KMS-11 (cell line): ENCODE measurements around the gene SH3PXD2B.

Experiments used
- H2AFZ ChIP-seq: fragments of 200-600 bp; sonication (generic); 2 replicates; pipeline ENCODE4 v1.6.1; 2016; ENCODE audit warnings: antibody characterized with exemption, mixed run types, low read depth
- H3K27ac ChIP-seq: fragments of 200-600 bp; sonication (generic); 2 replicates; pipeline ENCODE4 v1.6.1; 2016; ENCODE audit warnings: mild to moderate bottlenecking, mixed run types
- H3K27me3 ChIP-seq: fragments of 200-600 bp; sonication (generic); 2 replicates; pipeline ENCODE4 v1.6.1; 2017; ENCODE audit warnings: mild to moderate bottlenecking, low read depth, mixed run types, moderate library complexity; ENCODE audit not compliant: insufficient read depth
- H3K36me3 ChIP-seq: fragments of 200-600 bp; sonication (generic); 2 replicates; pipeline ENCODE4 v1.6.1; 2017; ENCODE audit warnings: mild to moderate bottlenecking, mixed run types; ENCODE audit not compliant: insufficient read depth
- H3K4me1 ChIP-seq: fragments of 200-600 bp; sonication (generic); 2 replicates; pipeline ENCODE4 v1.6.1; 2016; ENCODE audit warnings: mild to moderate bottlenecking, low read depth, mixed run types; ENCODE audit not compliant: poor library complexity, severe bottlenecking
- H3K4me2 ChIP-seq: fragments of 200-600 bp; sonication (generic); 2 replicates; pipeline ENCODE4 v1.7.0; 2016; ENCODE audit warnings: mild to moderate bottlenecking, mixed run types
- H3K4me3 ChIP-seq: fragments of 200-600 bp; sonication (generic); IDR thresholded peaks from 2 replicates; pipeline ENCODE4 v1.6.1; 2017; ENCODE audit warnings: low read depth, low read length, mixed read lengths; ENCODE audit not compliant: insufficient read depth
- H3K79me2 ChIP-seq: fragments of 200-600 bp; sonication (generic); 2 replicates; pipeline ENCODE4 v1.6.1; 2016; ENCODE audit warnings: low read depth, mixed run types; ENCODE audit not compliant: insufficient read depth
- H3K9ac ChIP-seq: fragments of 200-600 bp; sonication (generic); 2 replicates; pipeline ENCODE4 v1.6.1; 2016; ENCODE audit warnings: mild to moderate bottlenecking, mixed run types
- H4K20me1 ChIP-seq: fragments of 200-600 bp; sonication (generic); 2 replicates; pipeline ENCODE4 v1.6.1; 2016; ENCODE audit warnings: mild to moderate bottlenecking, mixed run types; ENCODE audit not compliant: insufficient read depth
- CTCF ChIP-seq: fragments of 200-600 bp; sonication (generic); conservative IDR thresholded peaks from 2 replicates; pipeline ENCODE4 v1.6.1; 2017; ENCODE audit warnings: low read depth, mild to moderate bottlenecking, antibody characterized with exemption, low read length, moderate library complexity, mixed read lengths

Gene SH3PXD2B

GRCh38 chr5:172436879-172437369 is 17.4 kb downstream of the SH3PXD2B start:
- H2AFZ ChIP-seq, result no peak overlapping the region
- no peak overlapping the region for H3K27ac ChIP-seq
- no peak overlapping the region for H3K4me3 ChIP-seq
- no peak overlapping the region for H3K9ac ChIP-seq
- TF ChIP-seq CTCF, result no peak
- H3K4me1 ChIP-seq, result no peaks in the 10 kb centered on the region
- no peak overlapping the region for H3K4me2 ChIP-seq
- H3K36me3 ChIP-seq, result no peaks in the 10 kb centered on the region
- H3K79me2 ChIP-seq, result no peaks in the 10 kb centered on the region
- H3K27me3 ChIP-seq, result no peaks in the 10 kb centered on the region
- H4K20me1 ChIP-seq, result no peaks in the 10 kb centered on the region

GRCh38 chr5:172436078-172436878 is 18.0 kb downstream of the SH3PXD2B start:
- Histone ChIP-seq H3K4me1 (no peaks in the 10 kb centered on the region), H3K27ac (no peak overlapping the region), H3K4me3 (no peak overlapping the region), H3K4me2 (no peak overlapping the region), H3K79me2 (no peaks in the 10 kb centered on the region), H3K36me3 (no peaks in the 10 kb centered on the region), H3K27me3 (no peaks in the 10 kb centered on the region), H4K20me1 (no peaks in the 10 kb centered on the region), H2AFZ (no peak overlapping the region), H3K9ac (no peak overlapping the region)
- TF ChIP-seq CTCF, result no peak

- no peak overlapping the region for H3K4me2 ChIP-seq
- no peak overlapping the region for H3K4me3 ChIP-seq
- no peaks in the 10 kb centered on the region for H3K27me3 ChIP-seq
- no peaks in the 10 kb centered on the region for H3K4me1 ChIP-seq
- no peak overlapping the region for H2AFZ ChIP-seq
- no peak overlapping the region for H3K27ac ChIP-seq
- no peak overlapping the region for H3K9ac ChIP-seq
- no peaks in the 10 kb centered on the region for H3K36me3 ChIP-seq
- no peaks in the 10 kb centered on the region for H3K79me2 ChIP-seq
- no peak for TF ChIP-seq CTCF
- H4K20me1 ChIP-seq, result no peaks in the 10 kb centered on the region
Measured at GRCh38 chr5:172435362-172436077, 18.8 kb downstream of the SH3PXD2B start.

GRCh38 chr5:172434251-172434650 is 20.1 kb downstream of the SH3PXD2B start:
- no peaks in the 10 kb centered on the region for H3K36me3 ChIP-seq
- no peaks in the 10 kb centered on the region for H3K4me1 ChIP-seq
- no peak overlapping the region for H3K4me3 ChIP-seq
- no peak overlapping the region for H2AFZ ChIP-seq
- H4K20me1 ChIP-seq, result no peaks in the 10 kb centered on the region
- H3K27ac ChIP-seq, result no peak overlapping the region
- no peak overlapping the region for H3K4me2 ChIP-seq
- H3K9ac ChIP-seq, result no peak overlapping the region
- TF ChIP-seq CTCF, result no peak
- no peaks in the 10 kb centered on the region for H3K27me3 ChIP-seq
- H3K79me2 ChIP-seq, result no peaks in the 10 kb centered on the region
